ENCODE measurements around the gene OXNAD1.

The OXNAD1 gene

DNA sequence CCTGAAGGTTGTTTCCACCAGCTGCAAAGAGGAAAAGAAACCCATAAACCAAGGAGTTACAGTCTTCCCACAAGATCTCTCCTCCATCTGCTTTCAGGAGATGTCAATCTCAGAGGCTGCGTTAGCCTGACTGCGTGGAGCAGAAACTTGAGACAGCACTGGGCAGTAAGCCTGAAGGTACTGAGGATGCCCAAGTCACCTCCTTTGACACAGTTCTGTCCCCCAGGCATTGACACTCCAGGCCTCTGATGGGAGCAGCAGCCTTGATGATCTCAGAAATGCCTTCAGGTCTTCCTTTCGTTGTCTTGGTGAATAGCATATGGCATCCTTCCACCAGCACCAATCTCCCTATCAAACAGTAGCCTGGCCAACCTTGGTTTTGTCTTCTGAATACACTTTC lies 89.3 kb downstream of the OXNAD1 start:
- H3K27ac ChIP-seq: no peak overlapping the region
- TF ChIP-seq, protein P1, sequence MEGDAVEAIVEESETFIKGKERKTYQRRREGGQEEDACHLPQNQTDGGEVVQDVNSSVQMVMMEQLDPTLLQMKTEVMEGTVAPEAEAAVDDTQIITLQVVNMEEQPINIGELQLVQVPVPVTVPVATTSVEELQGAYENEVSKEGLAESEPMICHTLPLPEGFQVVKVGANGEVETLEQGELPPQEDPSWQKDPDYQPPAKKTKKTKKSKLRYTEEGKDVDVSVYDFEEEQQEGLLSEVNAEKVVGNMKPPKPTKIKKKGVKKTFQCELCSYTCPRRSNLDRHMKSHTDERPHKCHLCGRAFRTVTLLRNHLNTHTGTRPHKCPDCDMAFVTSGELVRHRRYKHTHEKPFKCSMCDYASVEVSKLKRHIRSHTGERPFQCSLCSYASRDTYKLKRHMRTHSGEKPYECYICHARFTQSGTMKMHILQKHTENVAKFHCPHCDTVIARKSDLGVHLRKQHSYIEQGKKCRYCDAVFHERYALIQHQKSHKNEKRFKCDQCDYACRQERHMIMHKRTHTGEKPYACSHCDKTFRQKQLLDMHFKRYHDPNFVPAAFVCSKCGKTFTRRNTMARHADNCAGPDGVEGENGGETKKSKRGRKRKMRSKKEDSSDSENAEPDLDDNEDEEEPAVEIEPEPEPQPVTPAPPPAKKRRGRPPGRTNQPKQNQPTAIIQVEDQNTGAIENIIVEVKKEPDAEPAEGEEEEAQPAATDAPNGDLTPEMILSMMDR (conservative IDR thresholded peaks at IDR 0.05): no peak

All from VCaP (cell line).